ENCODE data around the gene STRIP1.
"Not testable (repeated sequence)": the region's sequence is repeated elsewhere in the genome, so short reads cannot be mapped to it uniquely, and the experiment has no call there.

The STRIP1 gene

DNA sequence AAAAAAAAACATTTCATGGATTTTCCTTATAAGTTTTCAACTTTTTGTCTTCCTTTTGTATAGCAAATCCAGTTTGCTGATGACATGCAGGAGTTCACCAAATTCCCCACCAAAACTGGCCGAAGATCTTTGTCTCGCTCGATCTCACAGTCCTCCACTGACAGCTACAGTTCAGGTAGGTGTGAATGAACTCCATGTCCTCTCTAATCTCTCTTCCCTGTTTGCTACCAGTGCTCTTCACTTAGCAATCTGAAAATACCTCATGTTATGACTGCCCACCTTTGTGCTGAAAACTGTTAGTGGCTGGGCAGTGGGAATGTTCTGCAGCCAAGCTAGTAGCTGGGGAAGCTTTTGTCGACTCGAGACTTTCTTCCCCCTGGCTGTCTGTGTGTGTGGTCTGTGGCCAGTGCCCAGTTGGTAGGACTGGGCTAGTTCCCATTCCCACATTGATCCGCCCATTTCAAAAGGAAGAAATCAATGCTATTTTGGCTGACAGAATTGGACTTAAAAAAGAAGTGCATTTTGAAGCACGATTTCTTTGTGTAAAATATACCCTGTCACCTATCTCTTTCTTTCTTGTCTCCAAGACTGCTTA lies 25.4 kb upstream of the STRIP1 start:
- no peak for DNase-seq

DNA sequence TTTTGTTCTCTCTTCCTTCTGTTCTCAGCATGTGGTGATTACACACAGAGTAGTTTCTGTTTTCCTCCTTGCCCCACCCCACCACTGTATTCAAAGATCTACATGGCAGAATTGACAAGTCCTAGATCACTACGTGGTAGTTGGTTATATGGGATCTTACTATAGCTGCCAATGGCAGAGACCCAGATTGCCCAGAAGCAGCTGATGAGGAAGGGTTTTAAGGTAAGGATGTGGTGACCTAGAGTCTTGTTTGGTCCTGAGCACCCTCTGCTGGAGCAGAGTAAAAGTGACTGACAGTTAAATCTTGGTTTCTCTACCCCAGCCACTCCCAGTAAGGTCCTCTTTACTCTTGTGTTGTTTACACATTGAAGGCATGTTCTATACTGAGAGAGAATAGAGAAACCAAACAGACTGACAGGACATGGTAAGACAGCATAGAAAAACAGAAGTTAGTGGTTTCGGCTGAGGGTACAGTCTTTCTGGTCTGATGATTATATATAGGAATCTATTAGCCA lies 22.8 kb upstream of the STRIP1 start:
- DNase-seq = no peak

DNA sequence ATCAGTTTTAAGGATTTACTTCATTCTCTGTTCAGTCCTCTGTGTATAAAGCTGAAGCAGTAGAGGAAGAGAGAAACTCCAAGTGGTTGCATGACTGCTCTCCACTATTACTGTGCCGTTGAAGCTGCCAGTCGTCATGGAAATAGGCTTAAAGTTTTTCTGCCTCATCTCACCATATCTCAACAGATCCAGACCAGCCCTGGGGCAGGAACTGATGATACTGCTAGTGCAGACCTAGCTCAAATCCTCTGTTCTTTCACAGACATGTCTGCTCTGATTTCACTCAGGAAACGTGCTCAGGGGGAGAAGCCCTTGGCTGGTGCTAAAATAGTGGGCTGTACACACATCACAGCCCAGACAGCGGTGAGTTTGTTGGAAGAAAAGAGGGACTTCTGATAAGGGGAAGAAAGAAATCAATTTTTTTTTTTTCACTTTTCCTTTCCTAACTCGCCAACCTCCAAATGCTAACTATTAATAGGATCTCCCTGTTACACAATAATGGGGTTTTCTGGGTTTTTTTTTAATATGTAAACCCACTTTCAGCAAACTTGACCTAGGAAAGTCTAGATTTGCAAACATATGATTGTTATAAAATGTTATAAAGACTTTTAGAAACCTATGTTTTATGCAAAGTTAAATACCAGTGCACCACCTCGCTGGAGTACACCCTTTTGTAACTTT lies 22.2 kb upstream of the STRIP1 start:
- DNase-seq = no peak

DNA sequence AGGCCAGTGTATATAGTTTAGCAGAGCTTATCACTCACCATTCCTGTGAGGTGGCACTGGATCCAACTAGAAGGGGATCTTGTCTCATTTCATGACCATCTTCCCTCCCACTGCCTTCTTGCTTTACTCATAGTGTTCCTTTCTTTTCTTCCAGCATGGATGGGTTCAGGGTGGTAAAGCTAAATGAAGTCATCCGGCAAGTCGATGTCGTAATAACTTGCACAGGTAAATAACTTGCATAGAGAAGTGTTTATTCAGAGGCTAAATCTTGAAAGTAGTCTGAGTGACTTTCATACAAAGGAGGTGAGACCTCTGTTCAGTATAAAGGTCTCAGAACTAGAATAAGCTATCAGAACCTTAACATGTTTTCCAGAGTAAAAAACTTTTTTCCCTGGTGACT lies 16.6 kb upstream of the STRIP1 start:
- no peak for DNase-seq

DNA sequence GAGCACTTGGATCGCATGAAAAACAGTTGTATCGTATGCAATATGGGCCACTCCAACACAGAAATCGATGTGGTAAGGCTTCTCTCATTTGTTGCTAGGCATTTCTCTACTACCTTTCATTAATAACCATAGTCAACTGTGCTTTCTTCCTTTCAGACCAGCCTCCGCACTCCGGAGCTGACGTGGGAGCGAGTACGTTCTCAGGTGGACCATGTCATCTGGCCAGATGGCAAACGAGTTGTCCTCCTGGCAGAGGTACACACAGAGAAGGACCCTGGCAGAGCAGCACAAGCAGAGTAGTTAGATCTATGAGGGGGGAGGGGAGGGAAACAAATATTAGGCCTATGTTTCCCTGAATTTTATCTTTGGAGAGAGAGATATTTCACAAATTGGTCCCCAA lies 16.0 kb upstream of the STRIP1 start:
- no peak for DNase-seq

DNA sequence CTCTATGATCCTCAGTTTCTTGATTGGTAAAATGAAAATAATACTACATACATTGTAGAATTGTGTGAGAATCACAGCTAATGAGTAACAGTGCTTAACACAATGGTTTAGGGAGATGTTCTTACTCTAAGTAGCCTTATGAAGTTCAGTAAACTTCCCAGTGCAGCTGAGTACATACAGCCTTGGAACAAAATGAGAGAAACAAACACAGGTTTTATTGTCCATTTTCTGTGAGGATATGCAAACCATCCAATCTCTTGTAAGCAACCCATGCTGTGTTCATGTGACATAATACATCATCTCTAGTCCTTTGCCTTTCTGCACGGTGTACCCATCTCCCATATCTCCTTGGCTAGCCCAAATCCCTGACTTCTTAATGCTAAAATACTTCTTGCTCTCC lies 14.7 kb upstream of the STRIP1 start:
- no peak for DNase-seq

DNA sequence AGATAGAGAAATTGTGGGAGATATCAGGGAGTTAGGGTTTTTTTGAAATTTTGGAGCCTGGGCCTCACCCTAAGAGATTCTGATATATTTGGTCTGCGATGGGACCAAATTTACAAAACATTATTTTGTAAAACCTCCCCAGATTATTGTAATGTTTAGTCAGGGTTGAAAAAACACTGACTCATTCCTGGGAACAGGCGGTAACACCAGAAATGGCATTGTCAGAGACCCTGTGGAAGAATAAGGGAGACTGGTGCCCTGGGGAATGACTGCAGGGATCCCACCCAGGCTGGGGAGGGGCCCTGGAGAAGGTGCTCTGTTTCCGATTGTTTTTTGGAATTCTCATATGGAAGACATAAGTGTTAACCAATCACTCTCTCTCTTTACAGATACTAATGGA lies 13.1 kb upstream of the STRIP1 start:
- no peak for DNase-seq

DNA sequence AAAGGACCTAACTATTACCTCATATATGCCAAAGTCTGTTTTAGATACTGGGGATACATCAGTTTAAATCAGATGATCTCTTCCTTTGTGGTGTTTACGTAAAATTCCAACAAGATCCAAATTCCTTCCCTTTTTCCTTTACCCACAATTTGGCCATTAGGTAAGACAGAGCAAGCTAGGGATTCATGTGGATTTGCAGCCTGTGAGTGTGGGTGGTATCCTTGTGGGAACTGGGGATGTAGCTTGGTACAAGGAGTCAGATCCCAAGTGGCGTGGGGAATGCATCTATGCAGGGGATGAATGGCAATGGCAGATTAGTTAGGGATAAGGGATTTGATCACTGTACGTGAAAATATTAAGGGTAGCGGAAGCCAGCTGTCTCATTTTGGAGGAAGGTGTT lies 9.8 kb upstream of the STRIP1 start:
- DNase-seq = no peak

DNA sequence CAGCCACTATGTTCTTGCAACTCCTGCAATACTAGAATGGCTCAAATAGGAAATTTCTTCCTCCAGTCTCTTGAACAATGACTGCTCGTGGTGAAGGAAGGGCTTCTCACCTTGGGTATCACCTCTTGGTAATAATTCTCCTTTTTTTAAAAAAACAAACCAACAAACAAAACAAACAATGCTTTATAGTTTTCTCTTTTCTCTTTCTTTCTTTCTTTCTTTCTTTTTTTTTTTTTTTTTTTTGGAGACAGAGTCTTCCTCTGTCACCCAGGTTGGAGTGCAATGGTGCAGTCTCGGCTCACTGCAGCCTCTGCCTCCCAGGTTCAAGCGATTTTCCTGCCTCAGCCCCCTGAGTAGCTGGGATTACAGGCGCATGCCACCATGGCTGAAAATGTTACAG lies 3.7 kb upstream of the STRIP1 start:
- not testable (repeated sequence) for DNase-seq

DNA sequence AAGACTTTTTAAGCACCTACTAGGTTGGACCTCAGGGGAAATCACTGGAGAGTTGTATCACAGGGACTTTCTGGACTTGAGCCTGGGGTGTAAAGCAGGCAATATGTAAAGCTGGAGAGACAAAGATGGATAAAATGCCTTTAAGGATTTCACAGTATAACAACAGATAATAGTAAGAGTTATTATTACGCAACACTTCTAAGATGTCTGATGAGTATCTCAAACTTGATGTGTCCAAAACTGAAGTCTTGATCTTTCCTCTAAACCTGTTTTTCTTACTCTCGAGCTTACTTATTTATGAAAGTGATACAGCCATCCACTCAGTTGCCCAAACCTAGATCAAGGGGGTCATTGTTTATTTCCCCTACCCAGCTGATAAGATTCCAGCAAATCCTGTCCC lies 2.1 kb upstream of the STRIP1 start:
- no peak for DNase-seq

DNA sequence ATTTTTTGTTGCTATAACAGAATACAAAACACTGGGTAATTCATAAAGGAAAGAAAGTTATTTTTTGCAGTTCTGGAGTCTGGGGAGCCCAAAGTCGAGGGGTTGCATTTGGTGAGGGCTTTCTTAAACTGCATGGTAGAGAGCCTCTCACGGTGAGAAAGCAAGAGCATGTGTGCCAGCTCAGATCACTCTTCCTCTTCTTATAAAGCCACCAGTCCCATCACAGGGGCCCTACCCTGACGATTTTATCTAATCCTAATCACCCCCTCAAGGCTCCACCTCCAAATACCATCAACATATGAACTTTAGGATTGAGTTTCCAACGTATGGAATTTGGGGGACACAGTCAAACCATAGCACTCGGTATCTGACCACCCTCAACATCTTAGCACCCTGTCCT lies 1.0 kb upstream of the STRIP1 start:
- DNase-seq = no peak

DNA sequence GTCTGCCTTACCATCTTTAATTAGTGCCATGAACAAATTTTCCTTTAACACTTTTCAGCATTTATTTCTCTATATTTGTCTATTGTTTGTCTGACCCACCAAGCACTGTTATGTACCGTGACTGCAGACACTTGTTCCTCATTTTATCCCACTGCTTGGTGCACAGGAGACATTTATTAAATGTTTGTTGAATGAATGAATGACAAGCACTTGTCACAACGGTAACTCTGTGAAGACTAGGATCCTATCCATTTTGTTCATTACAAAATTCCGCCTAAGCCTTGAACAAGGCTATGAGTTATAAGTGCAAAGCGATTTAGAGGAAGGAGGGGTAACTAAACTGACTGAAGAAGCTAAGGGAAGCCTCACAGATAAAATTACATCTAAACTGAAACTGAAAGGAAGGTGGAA lies 379 bp upstream of the STRIP1 start:
- no peak for DNase-seq

DNA sequence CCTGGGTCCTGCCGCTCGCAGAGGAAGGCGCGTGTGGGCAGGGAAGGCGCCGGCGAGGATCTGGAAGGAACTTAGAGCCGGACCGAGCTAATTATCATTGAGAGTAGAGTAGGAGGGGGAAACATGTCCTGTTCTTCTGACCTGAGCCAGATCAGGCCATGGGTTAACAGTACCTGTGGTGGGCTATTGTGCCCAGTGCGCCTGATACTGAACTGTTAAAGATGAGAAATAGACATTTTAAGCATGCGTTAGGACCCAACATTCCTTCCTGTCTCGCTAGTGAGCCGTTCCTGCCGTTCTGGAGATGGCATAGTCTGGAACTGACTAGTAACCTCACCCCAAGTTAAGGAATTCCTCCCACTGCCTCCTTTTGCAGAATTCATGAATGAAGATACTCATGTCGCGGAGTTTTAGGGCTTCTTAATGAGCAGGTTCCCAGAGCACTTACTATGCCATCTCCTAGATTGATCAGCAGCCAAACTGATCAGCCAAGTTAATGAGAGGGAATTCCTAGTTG lies 870 bp downstream of the STRIP1 start:
- no peak for DNase-seq

DNA sequence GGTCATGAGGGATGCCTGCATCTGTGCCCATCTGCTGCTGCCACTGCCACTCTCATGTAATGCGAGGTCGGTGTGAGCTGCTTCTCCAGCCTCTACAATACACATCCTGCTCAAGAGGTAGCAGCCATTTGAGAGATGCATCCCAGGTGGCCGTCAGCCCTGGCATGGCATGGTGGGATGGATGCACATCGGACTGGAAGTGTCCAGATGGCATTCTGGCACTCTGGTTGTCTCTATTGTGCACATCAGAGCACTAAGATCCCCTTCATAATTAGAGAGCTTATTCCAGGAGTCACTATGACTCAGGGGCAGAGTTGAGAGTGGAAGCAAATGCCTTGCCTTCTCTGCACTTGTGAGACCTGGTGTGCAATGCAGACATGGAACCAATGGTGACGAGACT lies 3.8 kb downstream of the STRIP1 start:
- DNase-seq = no peak

DNA sequence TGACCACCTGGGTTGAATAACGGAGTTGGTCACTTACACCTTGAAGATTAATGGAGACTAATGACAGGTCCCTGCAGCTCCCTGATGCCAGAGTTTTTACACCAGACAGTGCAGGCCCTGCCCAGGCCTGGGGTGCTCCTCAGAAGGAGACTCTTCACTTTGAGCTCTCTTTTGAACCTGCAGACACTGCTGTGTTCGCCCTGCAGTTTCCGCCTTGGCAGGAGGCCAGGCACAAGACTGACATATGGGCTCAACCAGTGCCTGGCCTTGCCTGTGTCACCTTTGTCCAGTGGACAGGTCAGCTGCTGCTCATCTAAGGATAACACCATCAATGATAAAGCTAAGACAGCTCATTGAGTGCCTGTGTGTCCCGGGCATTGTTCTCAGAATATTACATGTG lies 5.2 kb downstream of the STRIP1 start:
- DNase-seq = no peak

DNA sequence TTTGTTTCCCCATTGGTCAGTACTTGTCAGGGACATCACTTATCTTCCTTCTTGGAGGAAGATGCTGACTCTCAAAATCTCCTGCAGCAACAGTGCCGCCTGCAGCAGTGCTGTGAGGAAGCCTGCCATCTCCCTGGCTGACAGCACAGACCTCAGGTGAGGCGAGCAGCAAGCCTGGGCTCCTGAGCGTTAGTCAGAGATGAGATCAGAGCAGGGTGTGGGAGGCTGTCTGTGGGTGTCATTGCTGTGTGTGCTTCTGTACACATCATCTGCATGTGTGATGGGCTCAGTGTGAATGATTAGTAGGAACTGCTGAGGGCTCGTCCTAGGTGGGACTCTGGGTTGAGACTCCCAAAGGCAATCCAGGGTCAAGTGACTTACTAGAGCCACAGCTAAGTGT lies 6.1 kb downstream of the STRIP1 start:
- DNase-seq = peak; percentile 35

DNA sequence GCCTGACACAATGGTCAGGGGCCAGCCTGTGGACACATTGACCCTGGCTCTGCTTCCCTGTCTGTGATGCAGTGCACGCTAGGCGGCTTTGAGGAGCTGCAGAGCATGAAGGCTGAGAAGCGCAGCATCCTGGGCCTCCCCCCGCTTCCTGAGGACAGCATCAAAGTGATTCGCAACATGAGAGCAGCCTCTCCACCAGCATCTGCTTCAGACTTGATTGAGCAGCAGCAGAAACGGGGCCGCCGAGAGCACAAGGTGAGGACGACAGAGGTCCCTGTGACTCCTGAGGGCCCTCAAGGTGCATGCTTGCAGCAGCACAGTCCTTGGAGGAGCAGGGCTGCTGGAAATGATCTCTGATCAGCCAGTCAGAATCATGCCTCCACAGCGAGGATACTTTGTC lies 8.6 kb downstream of the STRIP1 start:
- no peak for DNase-seq

DNA sequence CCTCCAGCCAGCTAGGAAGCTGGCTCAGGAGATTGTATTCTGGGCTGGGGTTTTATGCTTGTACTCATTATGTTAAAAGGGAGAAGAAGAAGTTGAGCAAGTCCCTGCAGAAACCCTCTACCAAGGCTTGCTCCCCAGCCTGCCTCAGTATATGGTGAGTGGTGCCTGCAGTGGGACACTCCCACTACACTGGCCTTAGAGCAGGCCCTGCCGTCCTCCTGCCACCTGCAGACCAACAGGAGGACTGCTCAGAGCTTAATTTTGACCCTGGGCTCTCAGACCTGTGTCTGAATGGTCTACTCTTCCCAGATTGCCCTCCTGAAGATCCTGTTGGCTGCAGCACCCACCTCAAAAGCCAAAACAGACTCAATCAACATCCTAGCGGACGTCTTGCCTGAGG lies 13.0 kb downstream of the STRIP1 start:
- DNase-seq = no peak

DNA sequence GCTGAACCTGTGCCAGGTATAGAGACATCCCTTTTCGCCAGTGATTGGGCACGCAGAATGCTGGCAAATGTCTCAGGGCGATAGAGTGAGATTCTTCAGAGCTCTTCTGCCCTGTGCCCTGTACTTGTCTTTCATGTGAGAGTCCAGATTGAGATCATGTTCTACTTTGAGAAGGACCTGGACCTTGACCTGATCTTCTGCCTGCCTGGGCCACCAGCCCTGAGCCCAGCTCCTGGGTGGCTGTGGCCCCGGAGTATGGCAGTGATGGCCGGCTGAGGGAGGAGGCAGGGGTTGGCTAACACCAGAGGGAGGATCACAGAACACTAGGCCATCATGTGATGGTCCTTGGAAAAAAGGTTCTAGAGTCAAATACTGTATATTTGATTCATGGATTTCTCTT lies 13.8 kb downstream of the STRIP1 start:
- no peak for DNase-seq

DNA sequence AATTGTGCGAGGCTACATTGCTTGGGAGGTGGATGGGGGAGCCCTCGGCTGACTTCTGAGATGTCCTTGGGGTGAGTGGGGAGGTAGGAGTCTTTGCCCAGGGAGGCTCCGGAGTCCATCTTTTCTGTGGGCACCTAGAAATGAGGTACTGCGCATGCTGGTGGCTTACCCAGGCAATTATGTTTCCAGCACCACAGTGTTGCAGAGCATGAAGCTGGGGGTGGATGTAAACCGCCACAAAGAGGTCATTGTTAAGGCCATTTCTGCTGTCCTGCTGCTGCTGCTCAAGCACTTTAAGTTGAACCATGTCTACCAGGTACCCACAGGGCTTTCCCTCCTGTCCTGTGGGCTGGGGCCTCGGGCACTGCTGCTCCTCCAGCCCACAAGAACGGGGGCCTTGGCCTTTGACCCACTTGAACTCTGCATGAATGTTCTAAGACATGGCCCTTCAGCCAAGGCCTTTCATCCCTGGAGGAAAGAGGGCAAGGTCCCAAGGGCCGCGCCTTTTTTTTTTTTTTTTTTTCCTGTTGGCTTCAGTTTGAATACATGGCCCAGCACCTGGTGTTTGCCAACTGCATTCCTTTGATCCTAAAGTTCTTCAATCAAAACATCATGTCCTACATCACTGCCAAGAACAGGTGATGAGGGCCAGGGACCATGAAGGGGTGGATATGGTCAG lies 14.6 kb downstream of the STRIP1 start:
- no peak for DNase-seq

DNA sequence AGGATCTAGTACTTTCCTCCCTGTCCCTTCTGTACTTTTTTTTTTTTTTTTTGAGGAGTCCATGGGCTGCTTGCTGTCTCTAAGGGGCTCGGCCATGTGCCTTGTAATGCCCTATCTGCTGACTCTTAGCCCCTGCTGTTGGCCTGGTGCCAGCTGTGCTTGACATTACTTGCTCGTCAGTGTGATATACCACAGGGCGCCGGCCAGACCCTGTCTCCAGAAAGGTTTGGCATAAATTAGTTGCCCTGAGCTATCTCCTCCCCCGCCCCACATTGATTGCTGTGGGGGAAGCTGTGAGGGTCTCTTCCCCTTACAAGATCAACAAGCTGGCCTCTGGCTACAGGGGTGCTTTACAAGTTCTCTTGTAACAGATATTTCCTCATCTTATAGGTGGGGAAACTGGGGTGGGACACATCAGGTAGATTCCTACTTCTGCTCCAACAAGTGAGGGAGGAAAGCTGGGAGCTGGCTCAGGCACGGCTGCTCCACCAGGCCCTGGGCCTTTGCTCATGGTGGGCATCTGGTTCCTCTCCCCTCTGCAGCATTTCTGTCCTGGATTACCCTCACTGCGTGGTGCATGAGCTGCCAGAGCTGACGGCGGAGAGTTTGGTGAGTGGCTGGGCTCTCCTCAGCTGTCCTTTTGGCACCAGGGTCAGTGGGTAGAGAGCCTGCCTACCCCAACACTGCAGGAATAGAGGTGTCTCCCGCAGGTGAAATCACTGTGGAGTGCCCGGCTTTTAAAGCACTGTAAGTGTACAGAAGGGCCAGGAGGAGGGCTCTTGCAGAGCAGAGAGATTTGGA lies 15.6 kb downstream of the STRIP1 start:
- DNase-seq = no peak

DNA sequence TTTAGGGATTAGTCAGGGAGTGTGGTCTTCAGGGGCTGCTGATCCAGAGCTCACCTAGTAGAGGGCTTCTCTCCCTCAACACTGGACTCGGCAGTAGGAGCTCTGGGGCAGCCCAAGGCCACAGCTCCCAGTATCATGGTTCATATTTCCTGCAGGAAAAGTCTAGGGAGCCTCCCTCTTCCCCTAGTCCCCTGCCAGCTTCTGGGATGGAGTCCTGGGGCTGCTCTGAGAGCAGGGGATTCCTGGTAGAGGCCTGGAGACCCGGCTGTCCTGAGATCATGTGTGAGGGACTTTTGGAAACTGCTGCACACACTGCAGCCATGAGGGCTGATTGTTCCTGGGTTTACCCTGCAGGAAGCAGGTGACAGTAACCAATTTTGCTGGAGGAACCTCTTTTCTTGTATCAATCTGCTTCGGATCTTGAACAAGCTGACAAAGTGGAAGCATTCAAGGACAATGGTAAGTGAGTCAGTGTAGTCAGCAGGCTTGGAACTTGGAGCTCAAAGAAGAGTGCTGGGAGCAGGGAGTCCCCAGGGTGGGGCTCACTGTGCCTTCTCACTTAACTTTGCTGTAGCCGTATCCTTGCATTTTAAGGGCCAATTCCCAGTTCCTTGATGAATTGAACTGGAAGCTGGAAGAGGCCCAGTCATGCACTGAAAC lies 16.3 kb downstream of the STRIP1 start:
- DNase-seq = no peak

DNA sequence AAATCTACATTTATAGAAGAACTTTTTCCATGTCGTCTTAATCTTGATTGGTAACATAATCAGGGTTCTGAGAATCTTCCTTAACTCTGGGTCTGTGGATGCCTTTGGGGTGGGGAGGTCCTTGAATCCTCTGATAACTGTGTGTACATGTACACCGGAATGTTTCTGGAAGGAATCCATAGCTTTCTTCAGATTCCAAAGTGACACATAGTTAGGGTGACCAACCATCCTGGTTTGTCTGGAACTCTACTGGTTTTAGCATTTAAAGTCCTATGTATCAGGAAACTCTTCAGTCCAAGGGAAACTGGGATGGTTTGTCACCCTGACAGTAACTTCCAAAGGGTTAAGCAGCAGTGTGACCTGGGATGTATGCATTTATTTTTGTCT lies 16.8 kb downstream of the STRIP1 start:
- no peak for DNase-seq
